KOPT-K1 (cell line): ENCODE results near the gene VPS45.

Source experiments
- H3K27ac ChIP-seq: fragments of 200-600 bp; sonication (generic); 2 replicates; pipeline ENCODE4 v1.5.1; 2016; ENCODE audit warnings: antibody characterized with exemption, mild to moderate bottlenecking, low read depth, low read length; ENCODE audit not compliant: poor library complexity, severe bottlenecking
- H3K36me3 ChIP-seq: fragments of 200-600 bp; sonication (generic); 2 replicates; pipeline ENCODE4 v1.5.1; 2017; ENCODE audit warnings: antibody characterized with exemption, mild to moderate bottlenecking, low read length, moderate library complexity; ENCODE audit not compliant: insufficient read depth
- H3K9me3 ChIP-seq: fragments of 200-600 bp; sonication (generic); 2 replicates; pipeline ENCODE4 v1.5.1; 2017; ENCODE audit warnings: antibody characterized with exemption, low read length, mild to moderate bottlenecking; ENCODE audit not compliant: insufficient read depth, poor library complexity, severe bottlenecking

The VPS45 gene

GRCh38 chr1:150152772-150153456 lies 85.3 kb downstream of the VPS45 start:
- no peaks in the 10 kb centered on the region for H3K9me3 ChIP-seq
- H3K36me3 ChIP-seq = peaks cover 63% of the 10 kb centered on the region
- peak overlapping the region; percentile 100 for H3K27ac ChIP-seq

- no peaks in the 10 kb centered on the region for H3K9me3 ChIP-seq
- peak overlapping the region; percentile 100 for H3K27ac ChIP-seq
- H3K36me3 ChIP-seq = peaks cover 75% of the 10 kb centered on the region
These were observed 86.6 kb downstream of the VPS45 start for GRCh38 chr1:150154143-150154542.

GRCh38 chr1:150155413-150156071 lies 88.0 kb downstream of the VPS45 start:
- peak overlapping the region; percentile 100 for H3K27ac ChIP-seq
- peaks cover 87% of the 10 kb centered on the region for H3K36me3 ChIP-seq
- H3K9me3 ChIP-seq = no peaks in the 10 kb centered on the region

GRCh38 chr1:150156868-150157603 lies 89.5 kb downstream of the VPS45 start:
- Histone ChIP-seq H3K27ac (peak overlapping the region; percentile 4), H3K36me3 (peaks cover 90% of the 10 kb centered on the region), H3K9me3 (no peaks in the 10 kb centered on the region)

- Histone ChIP-seq H3K27ac (peak overlapping the region; percentile 70), H3K9me3 (no peaks in the 10 kb centered on the region), H3K36me3 (peaks cover 65% of the 10 kb centered on the region)
These were observed 92.0 kb downstream of the VPS45 start for GRCh38 chr1:150159550-150159949.

- peak overlapping the region; percentile 70 for H3K27ac ChIP-seq
- H3K36me3 ChIP-seq = peaks cover 50% of the 10 kb centered on the region
- H3K9me3 ChIP-seq = no peaks in the 10 kb centered on the region
These were observed 93.5 kb downstream of the VPS45 start for GRCh38 chr1:150160964-150161621.

- H3K9me3 ChIP-seq = no peaks in the 10 kb centered on the region
- H3K36me3 ChIP-seq = peaks cover 41% of the 10 kb centered on the region
- H3K27ac ChIP-seq = peak overlapping the region; percentile 70
These were observed 94.4 kb downstream of the VPS45 start for GRCh38 chr1:150161747-150162581.

GRCh38 chr1:150162582-150162861 lies 94.9 kb downstream of the VPS45 start:
- H3K27ac ChIP-seq = peak overlapping the region; percentile 70
- no peaks in the 10 kb centered on the region for H3K9me3 ChIP-seq
- peaks cover 36% of the 10 kb centered on the region for H3K36me3 ChIP-seq

GRCh38 chr1:150162862-150163706 lies 95.5 kb downstream of the VPS45 start:
- Histone ChIP-seq H3K27ac (peak overlapping the region; percentile 70), H3K36me3 (peaks cover 30% of the 10 kb centered on the region), H3K9me3 (no peaks in the 10 kb centered on the region)

- peaks cover 19% of the 10 kb centered on the region for H3K36me3 ChIP-seq
- peak overlapping the region; percentile 70 for H3K27ac ChIP-seq
- no peaks in the 10 kb centered on the region for H3K9me3 ChIP-seq
These were observed 96.6 kb downstream of the VPS45 start for GRCh38 chr1:150164224-150164623.

- no peaks in the 10 kb centered on the region for H3K9me3 ChIP-seq
- H3K36me3 ChIP-seq = peaks cover 13% of the 10 kb centered on the region
- H3K27ac ChIP-seq = peak overlapping the region; percentile 70
These were observed 97.2 kb downstream of the VPS45 start for GRCh38 chr1:150164779-150165178.

GRCh38 chr1:150165622-150166612 lies 98.3 kb downstream of the VPS45 start:
- Histone ChIP-seq H3K27ac (peak overlapping the region; percentile 70), H3K36me3 (0 out of 2 replicates have a peak, but pooled peaks cover 4% of the 10 kb centered on the region), H3K9me3 (no peaks in the 10 kb centered on the region)
